GM12878 (cell line): ENCODE measurements around the gene TMEM128.

Experiments used
- BCL11A ChIP-seq: IDR thresholded peaks from 2 replicates; pipeline ENCODE4 v1.6.1; 2011; ENCODE audit warnings: low read depth, low read length
- EZH2 ChIP-seq: IDR thresholded peaks from 2 replicates; pipeline ENCODE4 v1.6.1; 2012; ENCODE audit warnings: low read depth, mild to moderate bottlenecking, control low read depth, inconsistent platforms, low read length, borderline replicate concordance; ENCODE audit not compliant: control insufficient read depth
- HDAC2 ChIP-seq: fragments of 200-600 bp; sonication (generic); IDR thresholded peaks from 2 replicates; pipeline ENCODE4 v1.6.1; 2017
- MEF2A ChIP-seq: IDR thresholded peaks from 2 replicates; pipeline ENCODE4 v1.6.1; 2011; ENCODE audit warnings: low read depth, mild to moderate bottlenecking, low read length, moderate library complexity; ENCODE audit not compliant: insufficient read depth
- POLR2A ChIP-seq: IDR thresholded peaks from 2 replicates; pipeline ENCODE4 v1.6.1; 2011; ENCODE audit warnings: low read depth, mild to moderate bottlenecking, low read length
- RCOR1 ChIP-seq: conservative IDR thresholded peaks from 2 replicates; pipeline ENCODE4 v1.6.1; 2012; ENCODE audit warnings: low read depth, low read length, improper control_type of control experiment
- RUNX3 ChIP-seq: IDR thresholded peaks from 2 replicates; pipeline ENCODE4 v1.6.1; 2012; ENCODE audit warnings: low read length, inconsistent platforms
- TCF7 ChIP-seq: IDR thresholded peaks from 2 replicates; pipeline ENCODE4 v1.6.1; 2014; ENCODE audit warnings: antibody characterized with exemption, borderline replicate concordance
- ZNF384 ChIP-seq: IDR thresholded peaks from 2 replicates; pipeline ENCODE4 v1.6.1; 2012; ENCODE audit warnings: low read depth, mild to moderate bottlenecking, low read length, improper control_type of control experiment, borderline replicate concordance
- TF ChIP-seq, protein P1 (sequence below), 3 experiments: IDR thresholded peaks in 2 of 3; conservative IDR thresholded peaks in 1 of 3; 2 replicates each; pipeline ENCODE4 v1.5.1; 2011; ENCODE audit warnings: low read depth in 3 of 3, low read length in 3 of 3, mild to moderate bottlenecking in 3 of 3, control low read depth in 2 of 3, moderate library complexity in 2 of 3, inconsistent platforms in 1 of 3, mixed read lengths in 1 of 3; ENCODE audit not compliant: control insufficient read depth in 2 of 3, insufficient read depth in 1 of 3; ENCODE audit errors: extremely low read depth in 1 of 3
- TF ChIP-seq, protein P2 (sequence below): fragments of 450-650 bp; conservative IDR thresholded peaks from 2 replicates; pipeline ENCODE4 v1.6.1; 2017; ENCODE audit warnings: mild to moderate bottlenecking, moderate library complexity
- TF ChIP-seq, protein P3 (sequence below): IDR thresholded peaks from 2 replicates; pipeline ENCODE4 v1.6.1; 2011; ENCODE audit warnings: low read depth, mild to moderate bottlenecking, low read length, moderate library complexity, borderline replicate concordance; ENCODE audit errors: extremely low read depth
- TF ChIP-seq, protein P4 (sequence below): IDR thresholded peaks from 2 replicates; pipeline ENCODE4 v1.6.1; 2012; ENCODE audit warnings: low read depth, low read length, improper control_type of control experiment
- TF ChIP-seq, protein P5 (sequence below): IDR thresholded peaks from 2 replicates; pipeline ENCODE4 v1.6.1; 2012; ENCODE audit warnings: mild to moderate bottlenecking, low read depth, low read length

DNA sequence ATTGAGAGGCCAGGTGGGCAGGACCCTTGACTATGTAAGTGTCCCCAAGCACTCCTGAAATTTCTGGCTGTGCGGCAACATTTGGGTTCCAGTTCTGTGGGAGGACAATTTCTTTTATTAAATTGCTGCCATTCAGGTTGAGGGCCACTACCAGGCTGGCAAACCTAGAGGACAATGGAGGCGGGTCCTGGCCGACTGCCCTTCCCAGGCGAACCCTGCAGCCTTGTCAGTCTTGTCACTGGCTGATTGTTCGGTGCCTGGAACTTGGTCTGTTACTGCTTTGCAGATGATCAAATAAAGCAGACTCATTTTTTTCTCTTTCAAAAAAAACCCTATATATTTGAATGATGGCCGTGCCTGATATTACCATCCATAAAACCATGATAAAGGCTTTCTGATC, 6.6 kb upstream of the TMEM128 start:
- TF ChIP-seq, protein P1, sequence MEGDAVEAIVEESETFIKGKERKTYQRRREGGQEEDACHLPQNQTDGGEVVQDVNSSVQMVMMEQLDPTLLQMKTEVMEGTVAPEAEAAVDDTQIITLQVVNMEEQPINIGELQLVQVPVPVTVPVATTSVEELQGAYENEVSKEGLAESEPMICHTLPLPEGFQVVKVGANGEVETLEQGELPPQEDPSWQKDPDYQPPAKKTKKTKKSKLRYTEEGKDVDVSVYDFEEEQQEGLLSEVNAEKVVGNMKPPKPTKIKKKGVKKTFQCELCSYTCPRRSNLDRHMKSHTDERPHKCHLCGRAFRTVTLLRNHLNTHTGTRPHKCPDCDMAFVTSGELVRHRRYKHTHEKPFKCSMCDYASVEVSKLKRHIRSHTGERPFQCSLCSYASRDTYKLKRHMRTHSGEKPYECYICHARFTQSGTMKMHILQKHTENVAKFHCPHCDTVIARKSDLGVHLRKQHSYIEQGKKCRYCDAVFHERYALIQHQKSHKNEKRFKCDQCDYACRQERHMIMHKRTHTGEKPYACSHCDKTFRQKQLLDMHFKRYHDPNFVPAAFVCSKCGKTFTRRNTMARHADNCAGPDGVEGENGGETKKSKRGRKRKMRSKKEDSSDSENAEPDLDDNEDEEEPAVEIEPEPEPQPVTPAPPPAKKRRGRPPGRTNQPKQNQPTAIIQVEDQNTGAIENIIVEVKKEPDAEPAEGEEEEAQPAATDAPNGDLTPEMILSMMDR (IDR thresholded peaks at IDR 0.05 in 2 of 3, conservative IDR thresholded peaks at IDR 0.05 in 1 of 3; ENCODE audit: control insufficient read depth in 2 of 3, extremely low read depth in 1 of 3, insufficient read depth in 1 of 3, low read depth in 3 of 3, low read length in 3 of 3) = no peak
- TF ChIP-seq, protein P2, sequence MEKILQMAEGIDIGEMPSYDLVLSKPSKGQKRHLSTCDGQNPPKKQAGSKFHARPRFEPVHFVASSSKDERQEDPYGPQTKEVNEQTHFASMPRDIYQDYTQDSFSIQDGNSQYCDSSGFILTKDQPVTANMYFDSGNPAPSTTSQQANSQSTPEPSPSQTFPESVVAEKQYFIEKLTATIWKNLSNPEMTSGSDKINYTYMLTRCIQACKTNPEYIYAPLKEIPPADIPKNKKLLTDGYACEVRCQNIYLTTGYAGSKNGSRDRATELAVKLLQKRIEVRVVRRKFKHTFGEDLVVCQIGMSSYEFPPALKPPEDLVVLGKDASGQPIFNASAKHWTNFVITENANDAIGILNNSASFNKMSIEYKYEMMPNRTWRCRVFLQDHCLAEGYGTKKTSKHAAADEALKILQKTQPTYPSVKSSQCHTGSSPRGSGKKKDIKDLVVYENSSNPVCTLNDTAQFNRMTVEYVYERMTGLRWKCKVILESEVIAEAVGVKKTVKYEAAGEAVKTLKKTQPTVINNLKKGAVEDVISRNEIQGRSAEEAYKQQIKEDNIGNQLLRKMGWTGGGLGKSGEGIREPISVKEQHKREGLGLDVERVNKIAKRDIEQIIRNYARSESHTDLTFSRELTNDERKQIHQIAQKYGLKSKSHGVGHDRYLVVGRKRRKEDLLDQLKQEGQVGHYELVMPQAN = no peak
- TF ChIP-seq TCF7 (no peak), HDAC2 (no peak), RCOR1 (no peak), ZNF384 (no peak), EZH2 (no peak), BCL11A (no peak), RUNX3 (no peak), POLR2A (no peak), MEF2A (no peak)
- TF ChIP-seq, protein P3, sequence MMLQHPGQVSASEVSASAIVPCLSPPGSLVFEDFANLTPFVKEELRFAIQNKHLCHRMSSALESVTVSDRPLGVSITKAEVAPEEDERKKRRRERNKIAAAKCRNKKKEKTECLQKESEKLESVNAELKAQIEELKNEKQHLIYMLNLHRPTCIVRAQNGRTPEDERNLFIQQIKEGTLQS = no peak
- TF ChIP-seq, protein P4, sequence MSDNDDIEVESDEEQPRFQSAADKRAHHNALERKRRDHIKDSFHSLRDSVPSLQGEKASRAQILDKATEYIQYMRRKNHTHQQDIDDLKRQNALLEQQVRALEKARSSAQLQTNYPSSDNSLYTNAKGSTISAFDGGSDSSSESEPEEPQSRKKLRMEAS = no peak
- TF ChIP-seq, protein P5, sequence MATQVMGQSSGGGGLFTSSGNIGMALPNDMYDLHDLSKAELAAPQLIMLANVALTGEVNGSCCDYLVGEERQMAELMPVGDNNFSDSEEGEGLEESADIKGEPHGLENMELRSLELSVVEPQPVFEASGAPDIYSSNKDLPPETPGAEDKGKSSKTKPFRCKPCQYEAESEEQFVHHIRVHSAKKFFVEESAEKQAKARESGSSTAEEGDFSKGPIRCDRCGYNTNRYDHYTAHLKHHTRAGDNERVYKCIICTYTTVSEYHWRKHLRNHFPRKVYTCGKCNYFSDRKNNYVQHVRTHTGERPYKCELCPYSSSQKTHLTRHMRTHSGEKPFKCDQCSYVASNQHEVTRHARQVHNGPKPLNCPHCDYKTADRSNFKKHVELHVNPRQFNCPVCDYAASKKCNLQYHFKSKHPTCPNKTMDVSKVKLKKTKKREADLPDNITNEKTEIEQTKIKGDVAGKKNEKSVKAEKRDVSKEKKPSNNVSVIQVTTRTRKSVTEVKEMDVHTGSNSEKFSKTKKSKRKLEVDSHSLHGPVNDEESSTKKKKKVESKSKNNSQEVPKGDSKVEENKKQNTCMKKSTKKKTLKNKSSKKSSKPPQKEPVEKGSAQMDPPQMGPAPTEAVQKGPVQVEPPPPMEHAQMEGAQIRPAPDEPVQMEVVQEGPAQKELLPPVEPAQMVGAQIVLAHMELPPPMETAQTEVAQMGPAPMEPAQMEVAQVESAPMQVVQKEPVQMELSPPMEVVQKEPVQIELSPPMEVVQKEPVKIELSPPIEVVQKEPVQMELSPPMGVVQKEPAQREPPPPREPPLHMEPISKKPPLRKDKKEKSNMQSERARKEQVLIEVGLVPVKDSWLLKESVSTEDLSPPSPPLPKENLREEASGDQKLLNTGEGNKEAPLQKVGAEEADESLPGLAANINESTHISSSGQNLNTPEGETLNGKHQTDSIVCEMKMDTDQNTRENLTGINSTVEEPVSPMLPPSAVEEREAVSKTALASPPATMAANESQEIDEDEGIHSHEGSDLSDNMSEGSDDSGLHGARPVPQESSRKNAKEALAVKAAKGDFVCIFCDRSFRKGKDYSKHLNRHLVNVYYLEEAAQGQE = no peak
